Muscle of back (tissue), 11 donors: ENCODE data around the gene MEGF6. TPM values are rescaled to one million over a fixed set of nuclear protein-coding genes. Genes with fewer than 3 reads are reported as not detected.

ENCODE experiments used
- DNase-seq, 3 donors: peaks; one replicate each; pipeline versions ENCODE4 v3.0.0 to v3.0.0-alpha.2; 2013
- polyA plus RNA-seq, 10 donors: library from polyadenylated mRNA; unstranded; fragments of 120-200 nt; gene quantifications; one replicate each; pipeline ENCODE4 v1.2.1, GENCODE V29; 2013; ENCODE audit not compliant: insufficient read length in 10 of 10

The MEGF6 gene
- polyA plus RNA-seq, 10 donors, result 6.3 to 37.6 (median 9.5) TPM

DNA sequence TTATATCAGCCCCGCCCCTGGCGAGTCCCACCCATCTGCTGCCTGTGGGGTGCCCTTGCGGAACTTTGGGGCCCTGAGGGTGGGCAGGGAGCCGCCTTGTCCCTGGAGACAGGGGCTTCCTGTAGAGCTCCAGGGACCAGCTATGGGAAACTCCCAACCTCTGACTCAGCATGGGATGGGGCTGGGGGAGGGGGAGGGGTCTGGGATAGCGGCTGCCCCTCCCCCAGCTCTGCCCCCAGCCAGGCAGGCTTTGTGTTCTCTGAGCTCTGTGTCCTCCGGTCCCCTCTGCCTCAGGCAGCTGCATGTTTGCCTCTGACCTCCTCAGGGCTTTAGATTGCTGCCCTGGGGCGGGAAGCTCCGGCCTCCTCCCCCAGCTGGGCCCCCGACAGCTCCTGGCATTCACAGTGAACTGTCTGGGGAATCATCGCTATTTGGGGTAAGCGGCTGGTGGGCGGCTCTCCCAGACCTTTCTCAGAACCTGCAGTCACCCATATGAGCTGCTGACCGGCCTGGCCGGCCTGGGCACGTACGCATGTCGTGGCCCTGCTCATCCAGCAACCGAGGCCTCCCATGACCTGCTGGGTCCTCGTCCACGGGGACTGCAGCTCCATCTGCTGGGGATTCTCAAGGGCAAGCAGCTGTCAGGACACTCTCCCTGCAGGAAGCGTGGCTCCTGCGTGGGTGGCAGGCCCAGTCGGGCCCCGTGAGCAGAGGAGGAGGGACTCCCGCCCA is 139.8 kb downstream of the MEGF6 start:
- DNase-seq, result no peak

DNA sequence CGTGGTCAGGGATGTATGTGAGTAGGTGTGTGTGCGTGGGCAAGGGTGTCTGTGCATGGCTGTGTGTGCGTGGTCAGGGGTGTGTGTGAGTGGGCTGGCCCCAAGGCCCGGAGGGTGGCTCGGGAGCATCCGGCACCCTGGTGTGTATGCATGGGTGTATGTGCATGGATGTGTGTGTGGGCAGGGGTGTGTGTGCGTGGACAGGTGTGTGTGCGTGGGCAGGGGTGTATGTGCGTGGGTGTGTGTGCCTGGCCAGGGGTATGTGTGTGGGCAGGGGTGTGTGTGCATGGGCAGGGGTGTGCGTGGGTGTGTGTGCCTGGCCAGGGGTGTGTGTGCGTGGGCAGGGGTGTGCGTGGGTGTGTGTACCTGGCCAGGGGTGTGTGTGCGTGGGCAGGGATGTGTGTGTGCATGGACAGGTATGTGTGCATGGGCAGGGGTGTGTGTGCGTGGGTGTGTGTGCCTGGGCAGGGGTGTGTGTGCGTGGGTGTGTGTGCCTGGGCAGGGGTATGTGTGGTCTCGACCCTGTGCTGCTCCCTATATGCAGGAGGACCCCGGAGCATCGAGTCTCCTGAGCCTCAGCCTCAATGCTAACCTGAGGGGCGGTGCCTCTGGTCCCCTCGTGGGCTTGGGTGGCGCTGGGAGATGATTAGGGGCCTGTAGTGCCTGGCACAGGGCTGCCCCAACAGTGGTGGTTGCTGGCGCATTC is 140.5 kb downstream of the MEGF6 start:
- DNase-seq, result no peak

- DNase-seq, result no peak
Measured at GRCh38 chr1:3469849-3470649, 141.3 kb downstream of the MEGF6 start.

DNA sequence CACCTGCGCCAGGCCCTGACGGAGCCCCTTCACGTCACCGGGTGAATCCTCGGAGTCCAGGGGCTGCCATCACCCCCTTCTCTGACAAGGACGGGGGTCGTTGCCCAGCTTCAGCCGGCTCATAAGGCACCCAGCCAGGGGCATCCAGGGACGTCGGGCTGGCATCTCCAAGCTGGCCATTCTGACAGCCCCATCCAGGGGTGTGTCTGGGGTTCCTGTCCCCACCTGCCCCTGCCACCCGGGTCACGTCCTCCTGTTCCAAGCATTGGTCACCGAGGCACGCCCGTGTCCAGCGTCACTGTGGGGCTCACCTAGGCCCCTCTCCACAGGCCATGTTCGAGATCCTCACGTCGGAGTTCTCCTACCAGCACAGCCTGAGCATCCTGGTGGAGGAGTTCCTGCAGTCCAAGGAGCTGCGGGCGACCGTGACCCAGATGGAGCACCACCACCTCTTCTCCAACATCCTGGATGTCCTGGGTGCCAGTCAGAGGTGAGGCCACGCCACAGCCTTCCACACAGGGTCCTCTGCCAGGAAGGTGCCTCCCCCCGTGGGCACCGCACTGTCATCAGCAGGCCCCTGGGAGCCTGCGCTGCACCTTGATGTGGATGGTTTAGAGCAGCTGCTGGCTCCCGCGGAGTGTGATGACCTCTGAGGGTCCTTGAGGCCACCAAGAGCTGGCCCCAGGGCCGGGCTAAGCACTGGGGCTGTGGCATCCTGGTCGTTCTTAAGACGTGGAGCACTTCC is 142.0 kb downstream of the MEGF6 start:
- no peak for DNase-seq

DNA sequence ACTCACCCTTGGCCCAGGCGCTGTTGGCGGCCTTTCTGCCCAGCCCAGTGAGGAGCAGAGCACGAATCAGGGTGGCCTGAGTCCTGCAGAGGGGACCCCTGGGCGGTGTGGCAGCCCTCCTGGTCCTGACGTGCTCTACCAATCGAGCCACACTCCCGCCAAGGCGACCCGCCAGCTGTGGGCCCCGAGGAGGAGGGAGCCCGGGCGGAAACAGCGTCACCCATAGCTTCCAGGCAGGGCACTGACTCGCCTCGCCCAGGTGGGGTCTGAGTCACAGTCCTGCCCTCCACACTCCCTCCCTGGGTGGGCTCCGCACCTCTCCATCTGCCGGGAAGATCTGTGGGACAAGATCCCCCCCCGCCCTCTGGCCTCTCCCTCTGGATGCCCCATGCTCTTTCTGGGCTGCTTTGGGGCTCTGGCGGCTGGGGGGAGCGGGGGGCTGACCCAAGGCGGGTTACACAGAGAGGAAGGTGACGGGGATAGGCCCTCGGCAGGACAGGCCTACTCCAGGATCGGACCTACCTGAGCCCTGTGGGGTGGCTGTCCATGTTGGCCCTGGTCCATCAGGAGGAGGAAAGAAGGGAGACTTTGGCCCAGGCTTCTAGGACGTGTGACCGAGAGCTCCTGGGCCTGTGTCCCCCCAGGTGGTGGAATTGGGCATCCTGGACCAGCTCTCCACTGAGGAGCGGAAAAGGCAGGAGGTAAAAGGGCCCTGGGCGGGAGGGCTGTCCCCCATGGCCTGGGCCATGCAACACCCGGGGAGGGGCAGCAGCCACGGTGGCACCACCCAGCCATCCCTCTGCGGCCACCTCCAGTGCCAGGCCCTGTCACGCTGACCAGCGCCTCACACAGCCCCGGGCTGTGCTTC is 142.8 kb downstream of the MEGF6 start:
- DNase-seq, result no peak

DNA sequence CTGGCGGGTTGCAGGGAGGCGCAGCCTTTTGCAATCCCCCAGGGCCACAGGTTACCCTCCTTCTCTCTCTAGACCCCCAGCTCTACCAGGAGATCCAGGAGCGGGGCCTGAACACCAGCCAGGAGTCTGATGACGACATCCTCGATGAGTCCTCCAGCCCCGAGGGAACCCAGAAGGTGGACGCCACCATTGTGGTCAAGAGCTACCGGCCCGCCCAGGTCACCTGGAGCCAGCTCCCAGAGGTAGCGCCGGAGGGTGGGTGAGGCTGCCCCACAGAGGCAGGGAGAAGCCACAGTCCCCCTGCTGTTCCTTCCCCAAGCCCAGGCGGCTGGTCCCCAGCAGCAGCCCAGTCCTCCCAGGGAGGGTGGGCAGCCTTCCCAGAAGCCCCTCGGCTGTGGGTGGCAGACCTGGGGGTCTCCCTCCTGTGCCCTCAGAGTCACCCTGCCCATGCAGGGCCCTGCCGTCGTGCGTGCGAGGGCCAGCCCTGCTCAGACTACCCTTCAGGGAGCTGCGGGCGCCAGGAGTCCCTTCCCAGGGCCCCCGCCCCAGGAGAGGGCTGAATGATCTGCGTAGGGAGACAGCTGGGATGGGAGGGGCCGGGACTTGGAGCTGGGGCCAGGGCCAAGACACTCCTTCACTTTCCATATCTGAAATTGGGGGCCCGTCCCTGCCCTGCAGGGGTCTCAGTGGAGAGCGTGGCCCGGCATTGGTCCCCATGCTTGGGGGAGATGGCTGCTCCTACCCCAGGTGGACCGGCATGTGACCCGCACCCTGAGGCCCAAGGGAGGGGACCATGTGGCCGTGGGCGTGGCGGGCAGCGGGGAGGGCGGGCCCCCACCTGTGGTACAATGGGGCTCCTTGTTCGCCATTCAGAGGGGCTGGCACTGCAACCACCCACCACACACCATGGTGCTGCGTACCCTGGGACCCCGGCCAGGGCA is 143.9 kb downstream of the MEGF6 start:
- no peak for DNase-seq

GRCh38 chr1:3466366-3467075 is 144.8 kb downstream of the MEGF6 start:
- no peak for DNase-seq

GRCh38 chr1:3465935-3466321 is 145.4 kb downstream of the MEGF6 start:
- no peak for DNase-seq

GRCh38 chr1:3465091-3465934 is 146.0 kb downstream of the MEGF6 start:
- no peak for DNase-seq

DNA sequence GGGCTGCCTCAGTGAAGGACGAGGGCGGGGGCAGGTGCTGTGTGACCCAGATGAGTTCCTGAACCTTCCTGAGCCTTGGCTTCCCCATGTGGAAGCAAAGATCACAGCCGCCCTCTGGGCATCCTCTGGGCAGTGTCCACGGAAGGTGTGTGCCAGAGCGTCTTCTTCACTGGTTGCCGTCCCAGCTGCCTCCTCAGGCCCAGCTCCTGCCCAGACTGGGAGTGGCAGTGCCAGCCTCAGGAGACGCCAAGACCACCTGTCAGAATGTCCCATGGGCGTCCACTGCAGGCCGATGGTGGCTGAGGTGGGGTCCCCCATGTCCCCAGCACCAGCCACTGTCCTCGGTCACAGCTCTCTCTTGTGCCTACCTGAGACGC is 146.7 kb downstream of the MEGF6 start:
- no peak for DNase-seq

DNA sequence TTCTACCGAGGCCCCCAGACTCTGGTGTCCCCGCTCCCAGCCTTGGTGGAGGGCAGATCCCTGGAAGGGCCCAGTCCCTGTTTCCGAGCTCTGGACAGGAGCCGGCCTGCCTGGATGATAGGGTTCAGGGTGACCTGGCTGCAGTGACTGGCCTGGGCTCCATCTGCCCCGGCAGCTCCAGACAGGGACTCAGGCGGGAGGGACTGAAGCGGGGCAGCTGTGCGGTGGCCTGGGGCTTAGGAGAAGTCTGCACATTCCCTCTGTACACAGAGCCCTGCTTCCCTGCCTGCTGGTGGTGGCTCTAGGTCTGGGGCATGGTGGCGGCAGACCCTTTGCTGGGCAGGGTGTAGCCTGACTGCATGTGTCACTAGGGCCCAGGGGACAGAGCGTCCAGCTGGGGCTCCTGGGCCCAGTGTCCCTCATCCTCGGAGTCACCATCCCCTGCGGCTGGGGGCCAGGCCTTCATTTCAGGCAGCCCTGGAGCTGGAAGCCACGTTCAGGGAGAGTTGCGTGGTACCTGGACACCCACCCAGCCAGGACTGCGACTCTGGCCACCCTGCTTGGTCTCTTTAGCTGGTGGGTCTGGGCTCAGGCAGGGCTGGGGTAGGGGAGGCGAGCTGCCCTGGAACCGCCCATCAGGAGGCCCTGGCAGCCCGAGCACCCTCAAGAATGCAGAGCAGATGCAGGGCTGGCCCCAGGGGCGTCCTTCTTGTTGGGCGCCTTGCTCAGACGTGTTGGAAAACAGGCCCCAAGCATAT is 147.2 kb downstream of the MEGF6 start:
- no peak for DNase-seq

DNA sequence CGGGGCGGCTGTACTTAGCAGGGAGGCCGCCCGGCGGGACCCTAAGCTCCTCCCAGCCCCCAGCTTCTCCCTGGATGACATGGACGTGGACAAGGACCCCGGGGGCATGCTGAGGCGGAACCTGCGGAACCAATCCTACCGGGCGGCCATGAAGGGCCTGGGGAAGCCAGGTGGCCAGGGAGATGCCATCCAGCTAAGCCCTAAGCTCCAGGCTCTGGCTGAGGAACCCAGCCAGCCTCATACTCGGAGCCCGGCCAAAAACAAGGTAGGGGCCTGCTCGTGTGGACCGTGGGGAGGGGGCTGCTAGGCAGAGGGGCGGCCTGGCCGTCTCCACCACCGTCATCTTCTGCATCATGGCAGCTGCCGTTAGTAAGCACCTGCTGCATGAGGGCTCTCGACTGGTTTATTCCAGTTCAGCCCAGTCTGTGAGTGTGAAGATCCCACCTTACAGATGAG is 147.9 kb downstream of the MEGF6 start:
- no peak for DNase-seq

DNA sequence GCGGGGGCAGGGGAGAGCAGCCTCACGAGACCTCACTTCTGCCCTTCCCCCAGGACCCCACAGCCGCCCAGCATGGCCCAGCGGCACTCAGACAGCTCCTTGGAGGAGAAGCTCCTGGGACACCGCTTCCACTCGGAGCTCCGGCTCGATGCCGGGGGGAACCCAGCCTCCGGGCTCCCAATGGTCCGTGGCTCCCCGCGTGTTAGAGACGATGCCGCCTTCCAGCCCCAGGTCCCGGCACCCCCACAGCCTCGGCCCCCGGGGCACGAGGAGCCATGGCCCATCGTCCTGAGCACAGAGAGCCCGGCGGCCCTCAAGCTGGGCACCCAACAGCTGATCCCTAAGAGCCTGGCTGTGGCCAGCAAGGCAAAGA is 148.3 kb downstream of the MEGF6 start:
- no peak for DNase-seq

- no peak for DNase-seq
Measured at GRCh38 chr1:3462356-3463012, 148.8 kb downstream of the MEGF6 start.

DNA sequence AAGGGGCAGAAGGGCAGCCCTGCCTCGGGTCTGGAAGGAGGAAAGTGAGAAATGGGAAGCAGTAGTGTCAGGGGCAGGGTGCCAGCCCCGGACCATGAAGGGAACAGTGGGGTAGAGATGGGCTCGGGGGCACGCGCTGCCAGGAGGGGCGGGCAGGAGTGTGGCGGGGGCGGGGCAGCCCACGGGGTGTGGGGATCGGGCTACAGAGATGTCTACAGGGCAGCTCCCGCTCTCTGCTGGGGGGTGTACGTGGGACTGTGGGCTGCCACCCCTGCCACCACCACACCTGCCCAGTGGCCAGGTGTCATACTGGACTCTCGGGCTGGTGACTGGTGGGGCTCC is 149.4 kb downstream of the MEGF6 start:
- no peak for DNase-seq

- no peak for DNase-seq
Measured at GRCh38 chr1:3461238-3461933, 149.9 kb downstream of the MEGF6 start.
